ENCODE results near the gene ARHGAP10. TPM values are rescaled to one million over a fixed set of nuclear protein-coding genes. Genes with fewer than 3 reads are reported as not detected.
A peak's percentile ranks its signal among the peaks of the same experiment; 100 is the strongest.

Gene ARHGAP10
- total RNA-seq, 1 donor from 2014 or later = 15.5 TPM

DNA sequence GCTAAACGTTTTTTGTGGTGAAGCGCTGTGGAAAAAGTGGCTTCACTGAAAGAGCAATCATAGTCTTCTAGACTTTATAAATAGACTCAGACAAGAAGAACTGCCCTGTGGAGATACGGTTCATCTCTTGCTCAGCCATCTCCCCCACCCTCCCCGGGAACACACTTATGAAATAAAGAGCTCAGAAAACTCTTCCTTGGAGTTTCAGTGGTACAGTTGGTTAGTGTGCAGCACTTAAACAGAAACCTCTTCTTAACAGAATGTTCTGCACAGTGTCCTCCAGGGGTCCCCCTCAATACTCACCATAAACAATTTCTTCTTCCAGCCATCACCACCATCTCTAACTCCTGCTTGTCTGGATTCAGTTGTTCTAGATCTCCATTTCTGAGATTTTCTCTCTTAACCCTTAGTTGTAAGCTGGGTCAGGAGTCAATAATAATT is 313.0 kb downstream of the ARHGAP10 start:
- H3K4me3 ChIP-seq (ENCODE audit: low read depth, low read length) = no peak overlapping the region
- no peak for DNase-seq (ENCODE audit: low read depth)
- H3K36me3 ChIP-seq (ENCODE audit: control insufficient read depth, insufficient read depth, low read length) = no peaks in the 10 kb centered on the region
- TF ChIP-seq, protein P1, sequence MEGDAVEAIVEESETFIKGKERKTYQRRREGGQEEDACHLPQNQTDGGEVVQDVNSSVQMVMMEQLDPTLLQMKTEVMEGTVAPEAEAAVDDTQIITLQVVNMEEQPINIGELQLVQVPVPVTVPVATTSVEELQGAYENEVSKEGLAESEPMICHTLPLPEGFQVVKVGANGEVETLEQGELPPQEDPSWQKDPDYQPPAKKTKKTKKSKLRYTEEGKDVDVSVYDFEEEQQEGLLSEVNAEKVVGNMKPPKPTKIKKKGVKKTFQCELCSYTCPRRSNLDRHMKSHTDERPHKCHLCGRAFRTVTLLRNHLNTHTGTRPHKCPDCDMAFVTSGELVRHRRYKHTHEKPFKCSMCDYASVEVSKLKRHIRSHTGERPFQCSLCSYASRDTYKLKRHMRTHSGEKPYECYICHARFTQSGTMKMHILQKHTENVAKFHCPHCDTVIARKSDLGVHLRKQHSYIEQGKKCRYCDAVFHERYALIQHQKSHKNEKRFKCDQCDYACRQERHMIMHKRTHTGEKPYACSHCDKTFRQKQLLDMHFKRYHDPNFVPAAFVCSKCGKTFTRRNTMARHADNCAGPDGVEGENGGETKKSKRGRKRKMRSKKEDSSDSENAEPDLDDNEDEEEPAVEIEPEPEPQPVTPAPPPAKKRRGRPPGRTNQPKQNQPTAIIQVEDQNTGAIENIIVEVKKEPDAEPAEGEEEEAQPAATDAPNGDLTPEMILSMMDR (IDR thresholded peaks at IDR 0.05; ENCODE audit: insufficient read depth, low read length, poor library complexity, severe bottlenecking) = peak; percentile 16
- H3K27me3 ChIP-seq (ENCODE audit: control insufficient read depth, insufficient read depth, low read length) = no peaks in the 10 kb centered on the region

DNA sequence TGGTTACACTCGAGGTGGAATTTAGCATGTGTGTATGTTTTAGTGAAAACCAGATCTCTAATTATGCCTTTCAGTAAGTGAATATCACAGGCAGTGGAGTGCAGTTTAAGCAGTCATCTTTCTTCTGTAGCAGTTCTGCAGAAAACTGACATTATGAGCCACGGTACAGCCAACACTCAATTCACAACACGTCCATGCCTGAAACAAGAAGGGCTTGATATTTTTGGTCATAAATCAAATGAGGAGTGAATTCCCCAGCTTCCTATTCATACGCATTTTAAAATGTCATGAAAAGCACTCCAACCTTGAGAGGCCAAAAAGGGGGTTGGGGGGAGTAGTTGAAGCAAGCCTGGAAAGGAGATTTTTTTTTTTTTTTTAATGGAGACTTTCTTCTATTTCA is 316.7 kb downstream of the ARHGAP10 start:
- Histone ChIP-seq H3K36me3 (ENCODE audit: control insufficient read depth, insufficient read depth, low read length) (no peaks in the 10 kb centered on the region), H3K4me3 (ENCODE audit: low read depth, low read length) (no peak overlapping the region), H3K27me3 (ENCODE audit: control insufficient read depth, insufficient read depth, low read length) (no peaks in the 10 kb centered on the region)
- DNase-seq (ENCODE audit: low read depth) = no peak
- TF ChIP-seq, protein P1 (IDR thresholded peaks at IDR 0.05; ENCODE audit: insufficient read depth, low read length, poor library complexity, severe bottlenecking) = no peak

DNA sequence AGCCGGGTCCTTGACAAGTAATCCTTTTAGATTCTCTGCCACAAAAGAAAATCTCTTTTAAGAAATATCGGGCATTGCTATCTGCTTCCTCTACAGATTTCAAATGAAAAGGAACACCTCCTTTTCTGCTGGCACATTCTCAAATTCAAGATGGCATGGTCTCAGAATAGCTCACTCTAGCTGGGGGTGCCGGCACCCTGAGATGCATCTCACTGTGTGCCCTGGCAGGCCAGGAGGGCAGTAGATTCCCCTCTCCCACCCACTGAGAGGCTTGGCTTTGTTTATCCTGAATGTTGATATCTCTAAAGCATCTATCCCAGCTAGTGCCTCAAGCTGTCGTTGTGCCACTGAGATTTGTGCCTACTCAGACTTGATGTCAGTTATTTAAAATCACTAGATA is 319.5 kb downstream of the ARHGAP10 start:
- no peak overlapping the region for H3K4me3 ChIP-seq (ENCODE audit: low read depth, low read length)
- no peak for DNase-seq (ENCODE audit: low read depth)
- H3K27me3 ChIP-seq (ENCODE audit: control insufficient read depth, insufficient read depth, low read length) = no peaks in the 10 kb centered on the region
- TF ChIP-seq, protein P1 (IDR thresholded peaks at IDR 0.05; ENCODE audit: insufficient read depth, low read length, poor library complexity, severe bottlenecking) = no peak
- H3K36me3 ChIP-seq (ENCODE audit: control insufficient read depth, insufficient read depth, low read length) = no peaks in the 10 kb centered on the region

DNA sequence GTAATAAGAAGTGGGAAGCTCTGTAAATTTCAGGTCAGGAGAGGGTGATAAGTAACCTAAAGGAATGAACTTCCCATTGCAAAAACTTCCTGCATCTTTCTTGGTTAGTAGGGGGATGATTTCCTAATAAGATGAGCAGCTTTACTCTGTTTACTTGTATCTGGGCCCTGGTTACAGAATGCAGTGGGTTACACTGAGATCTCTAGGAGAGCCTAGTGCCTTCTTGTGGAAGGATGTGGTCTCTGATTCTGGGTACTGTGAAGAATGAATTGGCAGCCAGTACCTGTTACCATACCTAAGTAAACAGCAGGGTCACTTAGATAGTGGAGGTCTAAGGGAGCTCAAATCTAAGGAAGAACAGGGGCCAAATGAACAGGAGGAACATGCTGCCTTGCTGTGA is 320.6 kb downstream of the ARHGAP10 start:
- DNase-seq (ENCODE audit: low read depth) = no peak
- Histone ChIP-seq H3K36me3 (ENCODE audit: control insufficient read depth, insufficient read depth, low read length) (no peaks in the 10 kb centered on the region), H3K4me3 (ENCODE audit: low read depth, low read length) (no peak overlapping the region), H3K27me3 (ENCODE audit: control insufficient read depth, insufficient read depth, low read length) (no peaks in the 10 kb centered on the region)
- TF ChIP-seq, protein P1 (IDR thresholded peaks at IDR 0.05; ENCODE audit: insufficient read depth, low read length, poor library complexity, severe bottlenecking) = no peak

DNA sequence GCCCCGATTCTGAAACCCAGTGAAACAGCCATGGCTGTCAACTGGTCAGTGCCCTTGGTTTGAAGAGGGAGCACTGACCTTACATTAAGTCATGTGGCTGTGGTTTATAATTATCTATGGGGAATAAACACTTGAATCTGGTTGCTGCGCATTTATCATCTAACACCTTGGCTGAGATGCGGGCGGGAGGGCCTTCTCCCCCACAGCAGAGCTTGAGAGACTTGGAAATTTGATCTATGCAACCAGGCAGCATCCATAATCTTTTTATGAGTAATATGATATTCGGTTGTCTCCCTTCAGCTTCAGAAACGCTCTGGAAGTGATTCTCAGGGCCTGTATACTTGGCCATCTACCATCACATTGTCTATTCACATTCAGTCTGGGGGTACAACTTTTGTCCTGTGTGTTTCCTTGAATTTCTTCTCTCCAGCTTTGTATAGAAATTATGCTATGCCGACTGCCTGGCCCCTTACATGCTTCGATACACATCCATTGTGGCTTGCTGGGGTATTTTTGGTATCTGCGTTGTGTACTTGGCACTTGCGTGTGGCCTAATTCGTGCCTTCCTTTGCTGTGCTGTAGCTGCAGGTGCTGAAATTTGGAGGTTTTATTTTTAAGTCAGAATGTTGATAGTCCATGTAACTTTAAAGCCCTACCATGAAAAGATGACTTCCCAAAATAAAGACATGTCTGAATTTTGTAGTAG is 321.6 kb downstream of the ARHGAP10 start:
- TF ChIP-seq, protein P1 (IDR thresholded peaks at IDR 0.05; ENCODE audit: insufficient read depth, low read length, poor library complexity, severe bottlenecking) = no peak
- DNase-seq (ENCODE audit: low read depth) = no peak
- Histone ChIP-seq H3K36me3 (ENCODE audit: control insufficient read depth, insufficient read depth, low read length) (no peaks in the 10 kb centered on the region), H3K4me3 (ENCODE audit: low read depth, low read length) (no peak overlapping the region), H3K27me3 (ENCODE audit: control insufficient read depth, insufficient read depth, low read length) (no peaks in the 10 kb centered on the region)

DNA sequence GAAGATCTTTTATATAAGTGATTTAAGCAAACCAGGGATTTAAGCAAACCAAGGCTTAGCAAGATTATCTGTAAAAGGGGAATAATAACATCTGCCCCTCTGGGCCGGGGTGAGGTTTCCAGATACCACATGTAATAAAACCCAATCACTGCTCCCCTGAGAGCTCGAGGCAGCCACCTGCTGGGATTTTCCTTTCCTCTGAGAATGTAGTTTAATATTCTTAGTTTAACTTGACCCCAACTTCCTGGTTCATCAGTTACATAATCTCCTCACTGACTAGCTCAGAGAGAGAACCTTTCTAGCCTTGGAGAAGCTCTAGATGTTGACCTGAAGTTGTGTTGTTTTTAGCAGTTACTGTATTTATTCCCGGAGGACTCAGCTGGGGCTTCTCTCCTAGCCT is 322.4 kb downstream of the ARHGAP10 start:
- TF ChIP-seq, protein P1 (IDR thresholded peaks at IDR 0.05; ENCODE audit: insufficient read depth, low read length, poor library complexity, severe bottlenecking) = no peak
- Histone ChIP-seq H3K36me3 (ENCODE audit: control insufficient read depth, insufficient read depth, low read length) (no peaks in the 10 kb centered on the region), H3K27me3 (ENCODE audit: control insufficient read depth, insufficient read depth, low read length) (no peaks in the 10 kb centered on the region), H3K4me3 (ENCODE audit: low read depth, low read length) (no peak overlapping the region)
- no peak for DNase-seq (ENCODE audit: low read depth)

Measured in kidney epithelial cell (primary cell).